B cell (primary cell): ENCODE results near the gene DNAJB6.

ENCODE experiments used
- EZH2 ChIP-seq: IDR thresholded peaks from 2 replicates; pipeline ENCODE4 v1.6.1; 2012; ENCODE audit warnings: borderline replicate concordance, low read depth, mild to moderate bottlenecking, moderate library complexity, low read length; ENCODE audit not compliant: insufficient read depth, poor library complexity, severe bottlenecking
- TF ChIP-seq, protein P1 (sequence below): fragments of 200-600 bp; IDR thresholded peaks from one replicate; pipeline ENCODE4 v1.8.0; 2022; ENCODE audit warnings: antibody characterized with exemption, mild to moderate bottlenecking

DNA sequence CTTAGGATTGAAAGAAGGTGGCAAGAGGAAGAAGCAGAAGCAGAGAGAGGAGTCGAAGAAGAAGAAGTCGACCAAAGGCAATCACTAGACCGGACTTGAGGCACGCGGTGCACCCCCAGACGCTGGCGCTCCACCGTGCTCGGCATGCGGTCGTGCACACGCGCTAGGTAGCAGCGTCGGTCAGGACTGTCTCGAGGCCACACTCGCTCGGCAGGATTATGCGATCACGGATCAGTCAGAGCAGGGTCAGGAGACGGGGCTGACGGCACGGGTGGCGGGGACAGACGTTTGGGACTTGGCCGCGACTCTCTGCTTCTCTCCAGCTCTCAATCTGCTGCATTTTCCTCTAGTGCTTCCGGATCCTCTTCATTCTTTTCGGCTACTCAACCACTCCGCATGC lies 79.2 kb downstream of the DNAJB6 start:
- TF ChIP-seq, protein P1, sequence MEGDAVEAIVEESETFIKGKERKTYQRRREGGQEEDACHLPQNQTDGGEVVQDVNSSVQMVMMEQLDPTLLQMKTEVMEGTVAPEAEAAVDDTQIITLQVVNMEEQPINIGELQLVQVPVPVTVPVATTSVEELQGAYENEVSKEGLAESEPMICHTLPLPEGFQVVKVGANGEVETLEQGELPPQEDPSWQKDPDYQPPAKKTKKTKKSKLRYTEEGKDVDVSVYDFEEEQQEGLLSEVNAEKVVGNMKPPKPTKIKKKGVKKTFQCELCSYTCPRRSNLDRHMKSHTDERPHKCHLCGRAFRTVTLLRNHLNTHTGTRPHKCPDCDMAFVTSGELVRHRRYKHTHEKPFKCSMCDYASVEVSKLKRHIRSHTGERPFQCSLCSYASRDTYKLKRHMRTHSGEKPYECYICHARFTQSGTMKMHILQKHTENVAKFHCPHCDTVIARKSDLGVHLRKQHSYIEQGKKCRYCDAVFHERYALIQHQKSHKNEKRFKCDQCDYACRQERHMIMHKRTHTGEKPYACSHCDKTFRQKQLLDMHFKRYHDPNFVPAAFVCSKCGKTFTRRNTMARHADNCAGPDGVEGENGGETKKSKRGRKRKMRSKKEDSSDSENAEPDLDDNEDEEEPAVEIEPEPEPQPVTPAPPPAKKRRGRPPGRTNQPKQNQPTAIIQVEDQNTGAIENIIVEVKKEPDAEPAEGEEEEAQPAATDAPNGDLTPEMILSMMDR: no peak
- TF ChIP-seq EZH2: no peak
